Lung (tissue), 12 donors: ENCODE data around the gene PLA2G4F. TPM values are rescaled to one million over a fixed set of nuclear protein-coding genes. Genes with fewer than 3 reads are reported as not detected.

Source experiments
- ATAC-seq: fragments of 200-7000 bp; cut with Tn5 transposase; one replicate; pipeline ENCODE4 v1.9.1; 2020; ENCODE audit warnings: moderate number of reproducible peaks; ENCODE audit not compliant: insufficient read depth, low FRiP score
- DNase-seq, 3 donors: peaks; one replicate each; pipeline ENCODE4 v3.0.0-alpha.2; 2013 to 2017
- H3K27ac ChIP-seq, 2 donors: one replicate each; pipeline ENCODE4 v1.5.1; 2013; ENCODE audit warnings: mild to moderate bottlenecking in 2 of 2, moderate library complexity in 2 of 2, control low read depth in 1 of 2, inconsistent platforms in 1 of 2, low read depth in 1 of 2, low read length in 1 of 2
- H3K27me3 ChIP-seq, 3 donors: one replicate each; pipeline ENCODE4 v1.5.1; 2013; ENCODE audit warnings: low read length in 2 of 3; ENCODE audit not compliant: control insufficient read depth in 3 of 3, insufficient read depth in 3 of 3
- H3K36me3 ChIP-seq, 4 donors: one replicate each; pipeline ENCODE4 v1.5.1; 2013; ENCODE audit warnings: low read length in 4 of 4, mild to moderate bottlenecking in 1 of 4, moderate library complexity in 1 of 4; ENCODE audit not compliant: control insufficient read depth in 4 of 4, insufficient read depth in 4 of 4
- H3K4me1 ChIP-seq, 5 donors: one replicate each; pipeline ENCODE4 v1.5.1; 2013; ENCODE audit warnings: low read length in 5 of 5, mild to moderate bottlenecking in 2 of 5, moderate library complexity in 1 of 5; ENCODE audit not compliant: control insufficient read depth in 5 of 5, insufficient read depth in 5 of 5
- H3K4me3 ChIP-seq: one replicate; pipeline ENCODE4 v1.5.1; 2013; ENCODE audit warnings: mild to moderate bottlenecking, control low read depth, moderate library complexity
- H3K9ac ChIP-seq, 2 donors: one replicate each; pipeline ENCODE4 v1.5.1; 2013; ENCODE audit warnings: low read length in 2 of 2, control low read depth in 1 of 2; ENCODE audit not compliant: insufficient read depth in 1 of 2
- H3K9me3 ChIP-seq, 4 donors: one replicate each; pipeline ENCODE4 v1.5.1; 2013; ENCODE audit warnings: low read length in 3 of 4, mild to moderate bottlenecking in 1 of 4, moderate library complexity in 1 of 4; ENCODE audit not compliant: control insufficient read depth in 4 of 4, insufficient read depth in 3 of 4
- WGBS, 2 donors: extraction: QIAGEN DNeasy Blood & Tissue Kit; methylation state at CpG; one replicate each; pipeline ENCODE4 v1.1.7; 2013; 5-methylcytosine and 5-hydroxymethylcytosine counted together
- polyA plus RNA-seq, 2 donors: library from polyadenylated mRNA; stranded (reverse); fragments of 200-250 nt; gene quantifications; one replicate each; pipeline ENCODE4 v1.2.1, GENCODE V29; 2013
- total RNA-seq, 2 donors: library from RNA; depleted of rRNA in 1 of 2; stranded (reverse); fragments of >200 nt in 1 of 2; gene quantifications; one replicate each; pipeline ENCODE4 v1.2.1, GENCODE V29; 2014 to 2021
- TF ChIP-seq, protein P1 (sequence below): IDR thresholded peaks from 2 replicates; pipeline ENCODE4 v1.5.1; 2012; ENCODE audit warnings: mild to moderate bottlenecking; ENCODE audit errors: control extremely low read depth, extremely low read depth
- donor health status: control.
- donor health status: control.
- donor health status: Bipolar disorder and iron deficiency.
- donor health status: healthy.
- donor health status: DM: yes; HTN: yes; CAD: no.

The PLA2G4F gene
- total and polyA plus RNA-seq, 4 donors: 10.9 to 116 (median 41.8) TPM

GRCh38 chr15:42131826-42132806, 24.3 kb downstream of the PLA2G4F start:
- Histone ChIP-seq H3K36me3 (no peaks in the 10 kb centered on the region), H3K27ac (peak overlapping the region in 1 of 2 donors; percentile 20)
- TF ChIP-seq, protein P1, sequence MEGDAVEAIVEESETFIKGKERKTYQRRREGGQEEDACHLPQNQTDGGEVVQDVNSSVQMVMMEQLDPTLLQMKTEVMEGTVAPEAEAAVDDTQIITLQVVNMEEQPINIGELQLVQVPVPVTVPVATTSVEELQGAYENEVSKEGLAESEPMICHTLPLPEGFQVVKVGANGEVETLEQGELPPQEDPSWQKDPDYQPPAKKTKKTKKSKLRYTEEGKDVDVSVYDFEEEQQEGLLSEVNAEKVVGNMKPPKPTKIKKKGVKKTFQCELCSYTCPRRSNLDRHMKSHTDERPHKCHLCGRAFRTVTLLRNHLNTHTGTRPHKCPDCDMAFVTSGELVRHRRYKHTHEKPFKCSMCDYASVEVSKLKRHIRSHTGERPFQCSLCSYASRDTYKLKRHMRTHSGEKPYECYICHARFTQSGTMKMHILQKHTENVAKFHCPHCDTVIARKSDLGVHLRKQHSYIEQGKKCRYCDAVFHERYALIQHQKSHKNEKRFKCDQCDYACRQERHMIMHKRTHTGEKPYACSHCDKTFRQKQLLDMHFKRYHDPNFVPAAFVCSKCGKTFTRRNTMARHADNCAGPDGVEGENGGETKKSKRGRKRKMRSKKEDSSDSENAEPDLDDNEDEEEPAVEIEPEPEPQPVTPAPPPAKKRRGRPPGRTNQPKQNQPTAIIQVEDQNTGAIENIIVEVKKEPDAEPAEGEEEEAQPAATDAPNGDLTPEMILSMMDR: no peak

GRCh38 chr15:42131006-42131405, 25.4 kb downstream of the PLA2G4F start:
- 100% methylated on average over 1 of the region's 1 CpG for WGBS, 2 donors
- Histone ChIP-seq H3K9ac (no peak overlapping the region), H3K4me3 (no peak overlapping the region), H3K4me1 (peaks cover 0 to 5% (median 0%) of the 10 kb centered on the region in 5 donors), H3K27me3 (no peaks in the 10 kb centered on the region), H3K36me3 (no peaks in the 10 kb centered on the region), H3K9me3 (no peaks in the 10 kb centered on the region), H3K27ac (no peak overlapping the region)
- no peak for DNase-seq
- TF ChIP-seq, protein P1: no peak
- no peak for ATAC-seq

More at GRCh38 chr15:42131826-42132806, 24.3 kb downstream of the PLA2G4F start:
- H3K4me3 ChIP-seq: no peak overlapping the region
- no peaks in the 10 kb centered on the region for H3K27me3 ChIP-seq
- ATAC-seq (peak; percentile 59), DNase-seq (no peak)
- H3K9me3 ChIP-seq: no peaks in the 10 kb centered on the region
- peaks cover 0 to 5% (median 0%) of the 10 kb centered on the region in 5 donors for H3K4me1 ChIP-seq
- H3K9ac ChIP-seq: no peak overlapping the region
- WGBS, 2 donors: 62 to 81% methylated on average over 9 of the region's 9 CpGs

GRCh38 chr15:42130246-42130986, 26.0 kb downstream of the PLA2G4F start:
- Histone ChIP-seq H3K4me3 (no peak overlapping the region), H3K27me3 (no peaks in the 10 kb centered on the region), H3K4me1 (peaks cover 0 to 5% (median 0%) of the 10 kb centered on the region in 5 donors), H3K27ac (no peak overlapping the region), H3K9ac (no peak overlapping the region), H3K9me3 (no peaks in the 10 kb centered on the region), H3K36me3 (no peaks in the 10 kb centered on the region)
- DNase-seq (no peak), ATAC-seq (no peak)
- WGBS, 2 donors: 77 to 88% methylated on average over 8 of the region's 8 CpGs
- TF ChIP-seq, protein P1: no peak
